DOHH2 (cell line): ENCODE data around the gene UBE2F.

Source experiments
- EZH2phosphoT487 ChIP-seq: fragments of 200-600 bp; sonication (generic); IDR thresholded peaks from 2 replicates; pipeline ENCODE4 v1.6.1; 2017; ENCODE audit warnings: borderline replicate concordance, mild to moderate bottlenecking, antibody characterized with exemption, low read length, moderate library complexity, mixed read lengths
- TF ChIP-seq, protein P1 (sequence below): fragments of 200-600 bp; sonication (generic); IDR thresholded peaks from one replicate; pipeline ENCODE4 v1.5.1; 2014; ENCODE audit warnings: antibody characterized with exemption, mild to moderate bottlenecking, low read depth, low read length; ENCODE audit not compliant: poor library complexity, severe bottlenecking

DNA sequence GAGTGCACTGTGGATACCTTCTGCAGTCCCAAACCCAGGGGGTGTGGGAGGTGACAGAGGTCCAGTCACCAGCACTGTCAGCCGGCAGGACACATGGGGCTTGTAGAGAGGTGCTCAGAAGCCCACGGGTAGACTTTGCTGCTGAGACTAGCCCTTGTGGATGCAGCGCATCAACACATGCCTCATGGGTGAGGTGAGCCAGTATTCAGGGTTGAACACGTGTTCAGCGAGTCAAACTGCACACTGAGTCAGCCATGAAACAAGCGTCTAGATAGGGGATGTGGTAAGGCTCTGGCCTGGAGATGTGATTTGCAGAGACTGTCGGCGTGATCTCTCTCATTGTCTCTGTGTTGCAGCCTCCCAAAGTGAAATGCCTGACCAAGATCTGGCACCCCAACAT is 58.2 kb downstream of the UBE2F start:
- TF ChIP-seq, protein P1, sequence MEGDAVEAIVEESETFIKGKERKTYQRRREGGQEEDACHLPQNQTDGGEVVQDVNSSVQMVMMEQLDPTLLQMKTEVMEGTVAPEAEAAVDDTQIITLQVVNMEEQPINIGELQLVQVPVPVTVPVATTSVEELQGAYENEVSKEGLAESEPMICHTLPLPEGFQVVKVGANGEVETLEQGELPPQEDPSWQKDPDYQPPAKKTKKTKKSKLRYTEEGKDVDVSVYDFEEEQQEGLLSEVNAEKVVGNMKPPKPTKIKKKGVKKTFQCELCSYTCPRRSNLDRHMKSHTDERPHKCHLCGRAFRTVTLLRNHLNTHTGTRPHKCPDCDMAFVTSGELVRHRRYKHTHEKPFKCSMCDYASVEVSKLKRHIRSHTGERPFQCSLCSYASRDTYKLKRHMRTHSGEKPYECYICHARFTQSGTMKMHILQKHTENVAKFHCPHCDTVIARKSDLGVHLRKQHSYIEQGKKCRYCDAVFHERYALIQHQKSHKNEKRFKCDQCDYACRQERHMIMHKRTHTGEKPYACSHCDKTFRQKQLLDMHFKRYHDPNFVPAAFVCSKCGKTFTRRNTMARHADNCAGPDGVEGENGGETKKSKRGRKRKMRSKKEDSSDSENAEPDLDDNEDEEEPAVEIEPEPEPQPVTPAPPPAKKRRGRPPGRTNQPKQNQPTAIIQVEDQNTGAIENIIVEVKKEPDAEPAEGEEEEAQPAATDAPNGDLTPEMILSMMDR = no peak
- no peak for TF ChIP-seq EZH2phosphoT487
